ENCODE results near the gene RANGRF.

Gene RANGRF

GRCh38 chr17:8256691-8257090 lies 31.8 kb upstream of the RANGRF start:
- H3K9me3 ChIP-seq (ENCODE audit: control insufficient read depth, insufficient read depth, low read length), result no peaks in the 10 kb centered on the region
- no peak overlapping the region for H3K9ac ChIP-seq (ENCODE audit: low read depth, low read length)
- H3K36me3 ChIP-seq (ENCODE audit: control insufficient read depth, insufficient read depth, low read length), result peaks cover 84% of the 10 kb centered on the region
- H3K4me3 ChIP-seq (ENCODE audit: low read depth, low read length), result no peak overlapping the region
- H3K27me3 ChIP-seq (ENCODE audit: control insufficient read depth, insufficient read depth, low read length), result no peaks in the 10 kb centered on the region
- no peaks in the 10 kb centered on the region for H3K4me1 ChIP-seq (ENCODE audit: control insufficient read depth, insufficient read depth, low read length)
- no peak overlapping the region for H3K27ac ChIP-seq (ENCODE audit: low read depth, low read length)

GRCh38 chr17:8257801-8258200 lies 30.7 kb upstream of the RANGRF start:
- no peaks in the 10 kb centered on the region for H3K27me3 ChIP-seq (ENCODE audit: control insufficient read depth, insufficient read depth, low read length)
- H3K27ac ChIP-seq (ENCODE audit: low read depth, low read length), result no peak overlapping the region
- no peak overlapping the region for H3K9ac ChIP-seq (ENCODE audit: low read depth, low read length)
- H3K9me3 ChIP-seq (ENCODE audit: control insufficient read depth, insufficient read depth, low read length), result no peaks in the 10 kb centered on the region
- no peak overlapping the region for H3K4me3 ChIP-seq (ENCODE audit: low read depth, low read length)
- H3K4me1 ChIP-seq (ENCODE audit: control insufficient read depth, insufficient read depth, low read length), result no peaks in the 10 kb centered on the region
- peaks cover 91% of the 10 kb centered on the region for H3K36me3 ChIP-seq (ENCODE audit: control insufficient read depth, insufficient read depth, low read length)

GRCh38 chr17:8264320-8264719 lies 24.1 kb upstream of the RANGRF start:
- Histone ChIP-seq H3K27ac (ENCODE audit: low read depth, low read length) (no peak overlapping the region), H3K4me3 (ENCODE audit: low read depth, low read length) (no peak overlapping the region), H3K27me3 (ENCODE audit: control insufficient read depth, insufficient read depth, low read length) (no peaks in the 10 kb centered on the region), H3K4me1 (ENCODE audit: control insufficient read depth, insufficient read depth, low read length) (no peaks in the 10 kb centered on the region), H3K36me3 (ENCODE audit: control insufficient read depth, insufficient read depth, low read length) (peaks cover 93% of the 10 kb centered on the region), H3K9me3 (ENCODE audit: control insufficient read depth, insufficient read depth, low read length) (no peaks in the 10 kb centered on the region), H3K9ac (ENCODE audit: low read depth, low read length) (no peak overlapping the region)

GRCh38 chr17:8264836-8265542 lies 23.5 kb upstream of the RANGRF start:
- Histone ChIP-seq H3K36me3 (ENCODE audit: control insufficient read depth, insufficient read depth, low read length) (peaks cover 94% of the 10 kb centered on the region), H3K27ac (ENCODE audit: low read depth, low read length) (no peak overlapping the region), H3K9me3 (ENCODE audit: control insufficient read depth, insufficient read depth, low read length) (no peaks in the 10 kb centered on the region), H3K9ac (ENCODE audit: low read depth, low read length) (no peak overlapping the region), H3K27me3 (ENCODE audit: control insufficient read depth, insufficient read depth, low read length) (no peaks in the 10 kb centered on the region), H3K4me3 (ENCODE audit: low read depth, low read length) (no peak overlapping the region), H3K4me1 (ENCODE audit: control insufficient read depth, insufficient read depth, low read length) (no peaks in the 10 kb centered on the region)

- Histone ChIP-seq H3K36me3 (ENCODE audit: control insufficient read depth, insufficient read depth, low read length) (peaks cover 89% of the 10 kb centered on the region), H3K27ac (ENCODE audit: low read depth, low read length) (no peak overlapping the region), H3K4me3 (ENCODE audit: low read depth, low read length) (no peak overlapping the region), H3K9ac (ENCODE audit: low read depth, low read length) (no peak overlapping the region), H3K27me3 (ENCODE audit: control insufficient read depth, insufficient read depth, low read length) (no peaks in the 10 kb centered on the region), H3K9me3 (ENCODE audit: control insufficient read depth, insufficient read depth, low read length) (no peaks in the 10 kb centered on the region), H3K4me1 (ENCODE audit: control insufficient read depth, insufficient read depth, low read length) (no peaks in the 10 kb centered on the region)
These were observed 21.6 kb upstream of the RANGRF start for GRCh38 chr17:8266648-8267479.

- Histone ChIP-seq H3K4me1 (ENCODE audit: control insufficient read depth, insufficient read depth, low read length) (no peaks in the 10 kb centered on the region), H3K4me3 (ENCODE audit: low read depth, low read length) (no peak overlapping the region), H3K36me3 (ENCODE audit: control insufficient read depth, insufficient read depth, low read length) (peaks cover 82% of the 10 kb centered on the region), H3K9ac (ENCODE audit: low read depth, low read length) (no peak overlapping the region), H3K27ac (ENCODE audit: low read depth, low read length) (no peak overlapping the region), H3K27me3 (ENCODE audit: control insufficient read depth, insufficient read depth, low read length) (no peaks in the 10 kb centered on the region), H3K9me3 (ENCODE audit: control insufficient read depth, insufficient read depth, low read length) (no peaks in the 10 kb centered on the region)
These were observed 20.9 kb upstream of the RANGRF start for GRCh38 chr17:8267480-8268147.

GRCh38 chr17:8268550-8269298 lies 19.7 kb upstream of the RANGRF start:
- Histone ChIP-seq H3K4me3 (ENCODE audit: low read depth, low read length) (no peak overlapping the region), H3K9me3 (ENCODE audit: control insufficient read depth, insufficient read depth, low read length) (no peaks in the 10 kb centered on the region), H3K9ac (ENCODE audit: low read depth, low read length) (no peak overlapping the region), H3K27me3 (ENCODE audit: control insufficient read depth, insufficient read depth, low read length) (no peaks in the 10 kb centered on the region), H3K4me1 (ENCODE audit: control insufficient read depth, insufficient read depth, low read length) (no peaks in the 10 kb centered on the region), H3K27ac (ENCODE audit: low read depth, low read length) (no peak overlapping the region), H3K36me3 (ENCODE audit: control insufficient read depth, insufficient read depth, low read length) (peaks cover 71% of the 10 kb centered on the region)

GRCh38 chr17:8272421-8272820 lies 16.0 kb upstream of the RANGRF start:
- no peak overlapping the region for H3K9ac ChIP-seq (ENCODE audit: low read depth, low read length)

GRCh38 chr17:8273884-8274444 lies 14.5 kb upstream of the RANGRF start:
- Histone ChIP-seq H3K9ac (ENCODE audit: low read depth, low read length) (no peak overlapping the region), H3K4me1 (ENCODE audit: control insufficient read depth, insufficient read depth, low read length) (no peaks in the 10 kb centered on the region), H3K27ac (ENCODE audit: low read depth, low read length) (no peak overlapping the region), H3K9me3 (ENCODE audit: control insufficient read depth, insufficient read depth, low read length) (no peaks in the 10 kb centered on the region), H3K27me3 (ENCODE audit: control insufficient read depth, insufficient read depth, low read length) (no peaks in the 10 kb centered on the region), H3K36me3 (ENCODE audit: control insufficient read depth, insufficient read depth, low read length) (peaks cover 23% of the 10 kb centered on the region), H3K4me3 (ENCODE audit: low read depth, low read length) (no peak overlapping the region)

More at GRCh38 chr17:8272421-8272820, 16.0 kb upstream of the RANGRF start:
- no peaks in the 10 kb centered on the region for H3K27me3 ChIP-seq (ENCODE audit: control insufficient read depth, insufficient read depth, low read length)
- no peaks in the 10 kb centered on the region for H3K4me1 ChIP-seq (ENCODE audit: control insufficient read depth, insufficient read depth, low read length)
- H3K4me3 ChIP-seq (ENCODE audit: low read depth, low read length), result no peak overlapping the region
- peaks cover 34% of the 10 kb centered on the region for H3K36me3 ChIP-seq (ENCODE audit: control insufficient read depth, insufficient read depth, low read length)
- no peak overlapping the region for H3K27ac ChIP-seq (ENCODE audit: low read depth, low read length)
- no peaks in the 10 kb centered on the region for H3K9me3 ChIP-seq (ENCODE audit: control insufficient read depth, insufficient read depth, low read length)

GRCh38 chr17:8274816-8275215 lies 13.7 kb upstream of the RANGRF start:
- Histone ChIP-seq H3K4me3 (ENCODE audit: low read depth, low read length) (no peak overlapping the region), H3K27me3 (ENCODE audit: control insufficient read depth, insufficient read depth, low read length) (no peaks in the 10 kb centered on the region), H3K9me3 (ENCODE audit: control insufficient read depth, insufficient read depth, low read length) (no peaks in the 10 kb centered on the region), H3K4me1 (ENCODE audit: control insufficient read depth, insufficient read depth, low read length) (no peaks in the 10 kb centered on the region), H3K27ac (ENCODE audit: low read depth, low read length) (no peak overlapping the region), H3K9ac (ENCODE audit: low read depth, low read length) (no peak overlapping the region), H3K36me3 (ENCODE audit: control insufficient read depth, insufficient read depth, low read length) (peaks cover 15% of the 10 kb centered on the region)
